ENCODE data around the gene SSC4D.

- TF ChIP-seq POLR2A (IDR thresholded peaks at IDR 0.05) (no peak), EP300 (IDR thresholded peaks at IDR 0.05) (no peak)
- TF ChIP-seq, protein P1, sequence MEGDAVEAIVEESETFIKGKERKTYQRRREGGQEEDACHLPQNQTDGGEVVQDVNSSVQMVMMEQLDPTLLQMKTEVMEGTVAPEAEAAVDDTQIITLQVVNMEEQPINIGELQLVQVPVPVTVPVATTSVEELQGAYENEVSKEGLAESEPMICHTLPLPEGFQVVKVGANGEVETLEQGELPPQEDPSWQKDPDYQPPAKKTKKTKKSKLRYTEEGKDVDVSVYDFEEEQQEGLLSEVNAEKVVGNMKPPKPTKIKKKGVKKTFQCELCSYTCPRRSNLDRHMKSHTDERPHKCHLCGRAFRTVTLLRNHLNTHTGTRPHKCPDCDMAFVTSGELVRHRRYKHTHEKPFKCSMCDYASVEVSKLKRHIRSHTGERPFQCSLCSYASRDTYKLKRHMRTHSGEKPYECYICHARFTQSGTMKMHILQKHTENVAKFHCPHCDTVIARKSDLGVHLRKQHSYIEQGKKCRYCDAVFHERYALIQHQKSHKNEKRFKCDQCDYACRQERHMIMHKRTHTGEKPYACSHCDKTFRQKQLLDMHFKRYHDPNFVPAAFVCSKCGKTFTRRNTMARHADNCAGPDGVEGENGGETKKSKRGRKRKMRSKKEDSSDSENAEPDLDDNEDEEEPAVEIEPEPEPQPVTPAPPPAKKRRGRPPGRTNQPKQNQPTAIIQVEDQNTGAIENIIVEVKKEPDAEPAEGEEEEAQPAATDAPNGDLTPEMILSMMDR (IDR thresholded peaks at IDR 0.05), result no peak
Observed at GRCh38 chr7:76349313-76349885, 60.1 kb downstream of the SSC4D start.

Data from suprapubic skin (tissue), 3 donors.